SK-N-SH treated with all-trans-retinoic acid at 6 μM for 48 hours (cell line): ENCODE data around the gene ST6GALNAC5.

ENCODE experiments used
- ATAC-seq: fragments of 200-7000 bp; cut with Tn5 transposase; 3 replicates; pipeline ENCODE4 v1.9.1; 2020; ENCODE audit warnings: mild to moderate bottlenecking, moderate library complexity
- ARNTL ChIP-seq: fragments of 450-650 bp; formaldehyde crosslinking; IDR thresholded peaks from 2 replicates; pipeline ENCODE4 v1.5.0; 2020; ENCODE audit warnings: low read depth, mild to moderate bottlenecking, moderate library complexity, borderline replicate concordance
- BACH2 ChIP-seq: fragments of 250-450 bp; sonication (Bioruptor Pico); IDR thresholded peaks from 2 replicates; pipeline ENCODE4 v1.9.0; 2021; ENCODE audit warnings: mild to moderate bottlenecking, borderline replicate concordance
- CSDC2 ChIP-seq: fragments of 250-450 bp; sonication (Bioruptor Pico); IDR thresholded peaks from 2 replicates; pipeline ENCODE4 v1.5.0; 2020; ENCODE audit warnings: mild to moderate bottlenecking, moderate library complexity
- ESRRG ChIP-seq: fragments of 250-450 bp; sonication (Bioruptor Pico); IDR thresholded peaks from 2 replicates; pipeline ENCODE4 v1.6.1; 2021; ENCODE audit warnings: mild to moderate bottlenecking
- GLIS3 ChIP-seq: fragments of 250-450 bp; sonication (Bioruptor Pico); IDR thresholded peaks from 2 replicates; pipeline ENCODE4 v1.5.0; 2020; ENCODE audit warnings: mild to moderate bottlenecking, moderate library complexity
- ISL1 ChIP-seq: fragments of 250-450 bp; sonication (Bioruptor Pico); IDR thresholded peaks from 2 replicates; pipeline ENCODE4 v2.1.2; 2022; ENCODE audit warnings: mild to moderate bottlenecking, moderate library complexity
- OSR1 ChIP-seq: fragments of 250-450 bp; sonication (Bioruptor Pico); IDR thresholded peaks from 2 replicates; pipeline ENCODE4 v1.8.0; 2022; ENCODE audit warnings: moderate library complexity, mild to moderate bottlenecking, inconsistent platforms
- PPARA ChIP-seq: fragments of 250-450 bp; sonication (Bioruptor Pico); IDR thresholded peaks from 2 replicates; pipeline ENCODE4 v1.5.0; 2020; ENCODE audit warnings: mild to moderate bottlenecking, borderline replicate concordance
- RARB ChIP-seq: fragments of 250-450 bp; sonication (Bioruptor Pico); IDR thresholded peaks from 2 replicates; pipeline ENCODE4 v1.8.0; 2021; ENCODE audit warnings: mild to moderate bottlenecking, moderate library complexity
- TCF4 ChIP-seq: fragments of 250-450 bp; sonication (Bioruptor Pico); IDR thresholded peaks from 2 replicates; pipeline ENCODE4 v1.8.0; 2021; ENCODE audit warnings: mild to moderate bottlenecking, moderate library complexity, borderline replicate concordance
- ZC3H10 ChIP-seq: fragments of 250-450 bp; sonication (Bioruptor Pico); IDR thresholded peaks from 2 replicates; pipeline ENCODE4 v1.5.1; 2021; ENCODE audit warnings: mild to moderate bottlenecking, moderate library complexity
- ZFP3 ChIP-seq: fragments of 250-450 bp; sonication (Bioruptor Pico); IDR thresholded peaks from 2 replicates; pipeline ENCODE4 v1.5.0; 2020; ENCODE audit warnings: mild to moderate bottlenecking, moderate library complexity
- ZFP30 ChIP-seq: fragments of 450-650 bp; formaldehyde crosslinking; IDR thresholded peaks from 2 replicates; pipeline ENCODE4 v1.5.0; 2022; ENCODE audit warnings: mild to moderate bottlenecking, moderate library complexity
- ZNF70 ChIP-seq: fragments of 450-650 bp; formaldehyde crosslinking; IDR thresholded peaks from 2 replicates; pipeline ENCODE4 v1.5.0; 2020; ENCODE audit warnings: mild to moderate bottlenecking, moderate library complexity
- TF ChIP-seq, protein P1 (sequence below): fragments of 250-450 bp; sonication (Bioruptor Pico); IDR thresholded peaks from 2 replicates; pipeline ENCODE4 v1.5.0; 2020; ENCODE audit warnings: mild to moderate bottlenecking, moderate library complexity
- TF ChIP-seq, protein P2 (sequence below): fragments of 250-450 bp; sonication (Bioruptor Pico); IDR thresholded peaks from 2 replicates; pipeline ENCODE4 v1.8.0; 2020; ENCODE audit warnings: mild to moderate bottlenecking, moderate library complexity, borderline replicate concordance
- TF ChIP-seq, protein P3 (sequence below): fragments of 250-450 bp; sonication (Bioruptor Pico); IDR thresholded peaks from 2 replicates; pipeline ENCODE4 v1.5.1; 2020; ENCODE audit warnings: low read depth, mild to moderate bottlenecking, moderate library complexity
- TF ChIP-seq, protein P4 (sequence below): fragments of 250-450 bp; sonication (Bioruptor Pico); IDR thresholded peaks from 2 replicates; pipeline ENCODE4 v1.5.1; 2021; ENCODE audit warnings: mild to moderate bottlenecking, moderate library complexity
- TF ChIP-seq, protein P5 (sequence below): fragments of 250-450 bp; sonication (Bioruptor Pico); IDR thresholded peaks from 2 replicates; pipeline ENCODE4 v1.8.0; 2021; ENCODE audit warnings: low read depth, mild to moderate bottlenecking, moderate library complexity, borderline replicate concordance

Gene ST6GALNAC5

DNA sequence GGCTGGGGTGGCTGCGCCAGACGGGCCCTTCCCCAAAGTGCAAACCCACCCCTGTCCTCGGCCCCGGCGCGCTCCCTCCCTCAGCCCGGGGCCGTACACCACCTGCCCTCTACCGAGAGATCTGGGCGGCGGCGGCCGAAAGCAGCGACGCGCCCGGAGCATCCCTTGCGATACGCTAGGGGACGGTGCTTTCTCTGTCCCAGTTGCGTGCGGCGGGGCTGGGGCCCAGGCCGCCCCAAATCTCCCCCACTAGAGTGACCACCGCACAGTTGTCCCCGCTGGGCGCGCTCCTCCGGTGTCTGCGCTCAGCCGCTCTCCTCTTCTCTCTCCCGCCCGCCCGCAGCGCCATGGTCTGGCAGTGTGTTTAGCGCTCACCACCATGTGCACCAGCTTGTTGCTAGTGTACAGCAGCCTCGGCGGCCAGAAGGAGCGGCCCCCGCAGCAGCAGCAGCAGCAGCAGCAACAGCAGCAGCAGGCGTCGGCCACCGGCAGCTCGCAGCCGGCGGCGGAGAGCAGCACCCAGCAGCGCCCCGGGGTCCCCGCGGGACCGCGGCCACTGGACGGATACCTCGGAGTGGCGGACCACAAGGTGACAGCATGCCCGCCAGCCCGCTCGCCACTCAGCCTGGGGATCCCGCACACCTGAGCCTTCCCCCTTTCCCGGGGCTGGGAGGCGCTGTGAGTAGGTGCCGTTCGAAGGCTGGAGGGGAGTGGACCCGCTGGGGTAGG is 1.0 kb downstream of the ST6GALNAC5 start (continued):
- no peak for TF ChIP-seq CSDC2

DNA sequence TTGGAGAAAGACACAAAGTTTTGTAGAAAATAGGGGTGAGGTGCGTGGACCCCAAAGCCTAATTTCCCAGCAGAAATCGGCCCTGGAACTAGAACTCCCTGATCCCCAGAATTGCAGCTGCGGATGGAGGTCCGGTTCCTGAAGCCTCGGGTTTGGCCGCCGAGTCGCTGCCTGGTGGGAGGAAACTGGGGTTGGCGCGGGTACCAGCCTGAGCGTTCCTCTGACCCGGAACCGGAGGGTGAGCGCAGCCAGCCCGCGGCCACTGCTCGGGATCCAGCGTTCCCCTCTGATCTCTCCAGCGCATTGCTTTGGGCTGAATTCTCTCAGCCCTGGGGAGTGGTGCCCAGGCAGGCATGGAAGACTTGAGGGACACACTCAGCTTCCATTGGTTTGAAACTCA is 1.6 kb downstream of the ST6GALNAC5 start:
- peak; percentile 15 for ATAC-seq

DNA sequence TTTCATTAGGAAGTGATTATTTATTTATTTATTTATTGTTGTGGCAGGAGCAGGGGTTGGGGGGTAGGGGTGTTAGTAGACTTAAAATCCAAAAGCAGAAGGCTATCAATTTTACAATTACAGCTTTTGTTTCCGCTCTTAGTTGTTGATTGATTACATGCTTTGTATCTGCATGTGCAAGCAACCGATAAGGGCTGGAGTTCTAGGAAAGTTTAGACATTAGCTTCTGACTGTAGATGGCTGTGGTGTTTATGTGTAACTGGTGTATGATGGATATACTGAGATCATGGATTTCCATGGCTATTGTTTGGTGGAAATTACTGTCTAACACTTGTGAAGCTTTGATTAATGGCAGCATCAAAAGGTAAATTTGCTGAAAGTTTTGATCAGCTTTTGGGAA is 2.8 kb downstream of the ST6GALNAC5 start:
- TF ChIP-seq TCF4 (CRISPR knock-in tag) (no peak), RARB (CRISPR knock-in tag) (no peak), BACH2 (CRISPR knock-in tag) (no peak), ZC3H10 (no peak)
- TF ChIP-seq, protein P1, sequence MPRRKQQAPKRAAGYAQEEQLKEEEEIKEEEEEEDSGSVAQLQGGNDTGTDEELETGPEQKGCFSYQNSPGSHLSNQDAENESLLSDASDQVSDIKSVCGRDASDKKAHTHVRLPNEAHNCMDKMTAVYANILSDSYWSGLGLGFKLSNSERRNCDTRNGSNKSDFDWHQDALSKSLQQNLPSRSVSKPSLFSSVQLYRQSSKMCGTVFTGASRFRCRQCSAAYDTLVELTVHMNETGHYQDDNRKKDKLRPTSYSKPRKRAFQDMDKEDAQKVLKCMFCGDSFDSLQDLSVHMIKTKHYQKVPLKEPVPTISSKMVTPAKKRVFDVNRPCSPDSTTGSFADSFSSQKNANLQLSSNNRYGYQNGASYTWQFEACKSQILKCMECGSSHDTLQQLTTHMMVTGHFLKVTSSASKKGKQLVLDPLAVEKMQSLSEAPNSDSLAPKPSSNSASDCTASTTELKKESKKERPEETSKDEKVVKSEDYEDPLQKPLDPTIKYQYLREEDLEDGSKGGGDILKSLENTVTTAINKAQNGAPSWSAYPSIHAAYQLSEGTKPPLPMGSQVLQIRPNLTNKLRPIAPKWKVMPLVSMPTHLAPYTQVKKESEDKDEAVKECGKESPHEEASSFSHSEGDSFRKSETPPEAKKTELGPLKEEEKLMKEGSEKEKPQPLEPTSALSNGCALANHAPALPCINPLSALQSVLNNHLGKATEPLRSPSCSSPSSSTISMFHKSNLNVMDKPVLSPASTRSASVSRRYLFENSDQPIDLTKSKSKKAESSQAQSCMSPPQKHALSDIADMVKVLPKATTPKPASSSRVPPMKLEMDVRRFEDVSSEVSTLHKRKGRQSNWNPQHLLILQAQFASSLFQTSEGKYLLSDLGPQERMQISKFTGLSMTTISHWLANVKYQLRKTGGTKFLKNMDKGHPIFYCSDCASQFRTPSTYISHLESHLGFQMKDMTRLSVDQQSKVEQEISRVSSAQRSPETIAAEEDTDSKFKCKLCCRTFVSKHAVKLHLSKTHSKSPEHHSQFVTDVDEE (CRISPR knock-in tag) = no peak
- TF ChIP-seq, protein P2, sequence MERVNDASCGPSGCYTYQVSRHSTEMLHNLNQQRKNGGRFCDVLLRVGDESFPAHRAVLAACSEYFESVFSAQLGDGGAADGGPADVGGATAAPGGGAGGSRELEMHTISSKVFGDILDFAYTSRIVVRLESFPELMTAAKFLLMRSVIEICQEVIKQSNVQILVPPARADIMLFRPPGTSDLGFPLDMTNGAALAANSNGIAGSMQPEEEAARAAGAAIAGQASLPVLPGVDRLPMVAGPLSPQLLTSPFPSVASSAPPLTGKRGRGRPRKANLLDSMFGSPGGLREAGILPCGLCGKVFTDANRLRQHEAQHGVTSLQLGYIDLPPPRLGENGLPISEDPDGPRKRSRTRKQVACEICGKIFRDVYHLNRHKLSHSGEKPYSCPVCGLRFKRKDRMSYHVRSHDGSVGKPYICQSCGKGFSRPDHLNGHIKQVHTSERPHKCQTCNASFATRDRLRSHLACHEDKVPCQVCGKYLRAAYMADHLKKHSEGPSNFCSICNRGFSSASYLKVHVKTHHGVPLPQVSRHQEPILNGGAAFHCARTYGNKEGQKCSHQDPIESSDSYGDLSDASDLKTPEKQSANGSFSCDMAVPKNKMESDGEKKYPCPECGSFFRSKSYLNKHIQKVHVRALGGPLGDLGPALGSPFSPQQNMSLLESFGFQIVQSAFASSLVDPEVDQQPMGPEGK = no peak
- TF ChIP-seq, protein P3, sequence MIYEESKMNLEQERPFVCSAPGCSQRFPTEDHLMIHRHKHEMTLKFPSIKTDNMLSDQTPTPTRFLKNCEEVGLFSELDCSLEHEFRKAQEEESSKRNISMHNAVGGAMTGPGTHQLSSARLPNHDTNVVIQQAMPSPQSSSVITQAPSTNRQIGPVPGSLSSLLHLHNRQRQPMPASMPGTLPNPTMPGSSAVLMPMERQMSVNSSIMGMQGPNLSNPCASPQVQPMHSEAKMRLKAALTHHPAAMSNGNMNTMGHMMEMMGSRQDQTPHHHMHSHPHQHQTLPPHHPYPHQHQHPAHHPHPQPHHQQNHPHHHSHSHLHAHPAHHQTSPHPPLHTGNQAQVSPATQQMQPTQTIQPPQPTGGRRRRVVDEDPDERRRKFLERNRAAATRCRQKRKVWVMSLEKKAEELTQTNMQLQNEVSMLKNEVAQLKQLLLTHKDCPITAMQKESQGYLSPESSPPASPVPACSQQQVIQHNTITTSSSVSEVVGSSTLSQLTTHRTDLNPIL (CRISPR knock-in tag) = no peak
- TF ChIP-seq, protein P4, sequence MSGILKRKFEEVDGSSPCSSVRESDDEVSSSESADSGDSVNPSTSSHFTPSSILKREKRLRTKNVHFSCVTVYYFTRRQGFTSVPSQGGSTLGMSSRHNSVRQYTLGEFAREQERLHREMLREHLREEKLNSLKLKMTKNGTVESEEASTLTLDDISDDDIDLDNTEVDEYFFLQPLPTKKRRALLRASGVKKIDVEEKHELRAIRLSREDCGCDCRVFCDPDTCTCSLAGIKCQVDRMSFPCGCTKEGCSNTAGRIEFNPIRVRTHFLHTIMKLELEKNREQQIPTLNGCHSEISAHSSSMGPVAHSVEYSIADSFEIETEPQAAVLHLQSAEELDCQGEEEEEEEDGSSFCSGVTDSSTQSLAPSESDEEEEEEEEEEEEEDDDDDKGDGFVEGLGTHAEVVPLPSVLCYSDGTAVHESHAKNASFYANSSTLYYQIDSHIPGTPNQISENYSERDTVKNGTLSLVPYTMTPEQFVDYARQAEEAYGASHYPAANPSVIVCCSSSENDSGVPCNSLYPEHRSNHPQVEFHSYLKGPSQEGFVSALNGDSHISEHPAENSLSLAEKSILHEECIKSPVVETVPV (CRISPR knock-in tag) = no peak
- TF ChIP-seq, protein P5, sequence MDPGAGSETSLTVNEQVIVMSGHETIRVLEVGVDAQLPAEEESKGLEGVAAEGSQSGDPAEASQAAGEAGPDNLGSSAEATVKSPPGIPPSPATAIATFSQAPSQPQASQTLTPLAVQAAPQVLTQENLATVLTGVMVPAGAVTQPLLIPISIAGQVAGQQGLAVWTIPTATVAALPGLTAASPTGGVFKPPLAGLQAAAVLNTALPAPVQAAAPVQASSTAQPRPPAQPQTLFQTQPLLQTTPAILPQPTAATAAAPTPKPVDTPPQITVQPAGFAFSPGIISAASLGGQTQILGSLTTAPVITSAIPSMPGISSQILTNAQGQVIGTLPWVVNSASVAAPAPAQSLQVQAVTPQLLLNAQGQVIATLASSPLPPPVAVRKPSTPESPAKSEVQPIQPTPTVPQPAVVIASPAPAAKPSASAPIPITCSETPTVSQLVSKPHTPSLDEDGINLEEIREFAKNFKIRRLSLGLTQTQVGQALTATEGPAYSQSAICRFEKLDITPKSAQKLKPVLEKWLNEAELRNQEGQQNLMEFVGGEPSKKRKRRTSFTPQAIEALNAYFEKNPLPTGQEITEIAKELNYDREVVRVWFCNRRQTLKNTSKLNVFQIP = no peak
- no peak for ATAC-seq

More for the DNA sequence above, 1.6 kb downstream of the ST6GALNAC5 start:
- TF ChIP-seq ZNF70 (CRISPR knock-in tag) = no peak
- TF ChIP-seq OSR1 (CRISPR knock-in tag) = no peak
- no peak for TF ChIP-seq TCF4 (CRISPR knock-in tag)
- no peak for TF ChIP-seq ZC3H10
- TF ChIP-seq, protein P3 (CRISPR knock-in tag) = no peak
- no peak for TF ChIP-seq ZFP3 (CRISPR knock-in tag)
- no peak for TF ChIP-seq ISL1 (CRISPR knock-in tag)
- no peak for TF ChIP-seq PPARA
- TF ChIP-seq ARNTL = no peak
- no peak for TF ChIP-seq ZFP30
- TF ChIP-seq, protein P5 = no peak
- TF ChIP-seq GLIS3 = no peak
- TF ChIP-seq ESRRG = no peak
- TF ChIP-seq, protein P2 = no peak
